Urothelium cell line (cell line): ENCODE results near the gene GALNT14.

ENCODE experiments used
- DNase-seq: peaks from one replicate; pipeline ENCODE4 v3.0.0; 2011; ENCODE audit warnings: low spot score, mixed read lengths
- FAIRE-seq: peaks from 2 replicates; lab custom pipeline; 2011; peaks lifted over from hg19 to GRCh38; lab: Jason Lieb, UNC

Gene GALNT14

DNA sequence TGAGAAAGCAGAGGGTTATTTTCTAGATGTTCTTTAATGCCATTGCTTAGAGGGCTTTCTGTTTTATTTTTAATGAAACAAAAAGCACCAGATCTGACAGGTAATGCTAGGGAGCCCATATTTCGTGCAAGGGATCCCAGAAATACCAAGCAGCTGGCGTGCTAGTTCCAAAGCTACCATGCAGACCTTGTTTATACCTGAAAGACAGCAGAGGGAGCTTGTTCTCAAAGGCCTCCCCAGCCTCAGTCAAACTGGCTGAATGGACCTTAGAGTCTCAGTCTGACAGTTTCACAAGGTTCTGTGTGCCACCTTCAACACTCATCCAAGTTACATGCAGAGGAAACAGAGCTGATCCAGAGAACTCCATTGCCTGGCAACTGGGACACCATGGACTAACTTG is 48.6 kb downstream of the GALNT14 start:
- DNase-seq (no peak), FAIRE-seq (no peak)

DNA sequence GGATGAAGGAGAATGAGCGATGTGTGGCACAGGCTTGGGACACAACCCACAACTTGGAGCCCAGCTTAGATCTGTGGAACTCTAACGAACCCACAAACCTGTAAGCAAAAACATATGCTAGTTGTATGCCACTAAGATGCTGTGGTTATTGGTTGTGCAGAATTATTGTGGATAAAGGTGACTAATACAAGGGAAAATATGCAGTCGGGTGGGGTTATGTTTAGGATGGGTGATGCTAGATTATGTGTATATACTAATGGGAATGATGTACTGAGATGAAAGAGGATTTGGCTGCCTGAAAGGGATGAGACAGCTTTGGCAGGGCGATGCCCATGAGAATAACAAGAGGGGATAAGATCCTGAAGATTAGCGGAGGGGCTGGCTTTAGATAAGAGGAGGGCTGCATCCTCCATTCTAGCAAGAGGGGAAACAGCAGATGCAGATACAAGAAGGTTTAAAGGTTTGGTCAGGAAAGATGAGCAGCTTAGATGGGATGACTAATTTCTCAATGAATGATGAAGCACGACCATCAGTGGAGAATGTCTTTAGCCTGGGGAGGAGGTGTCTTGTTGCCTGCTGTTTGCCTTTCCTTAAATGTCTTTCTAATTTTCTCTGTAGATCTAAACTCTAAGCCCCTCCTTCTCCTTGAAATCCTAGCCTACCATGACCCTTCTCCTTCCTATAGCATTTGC is 49.6 kb downstream of the GALNT14 start:
- no peak for FAIRE-seq
- DNase-seq, result no peak

DNA sequence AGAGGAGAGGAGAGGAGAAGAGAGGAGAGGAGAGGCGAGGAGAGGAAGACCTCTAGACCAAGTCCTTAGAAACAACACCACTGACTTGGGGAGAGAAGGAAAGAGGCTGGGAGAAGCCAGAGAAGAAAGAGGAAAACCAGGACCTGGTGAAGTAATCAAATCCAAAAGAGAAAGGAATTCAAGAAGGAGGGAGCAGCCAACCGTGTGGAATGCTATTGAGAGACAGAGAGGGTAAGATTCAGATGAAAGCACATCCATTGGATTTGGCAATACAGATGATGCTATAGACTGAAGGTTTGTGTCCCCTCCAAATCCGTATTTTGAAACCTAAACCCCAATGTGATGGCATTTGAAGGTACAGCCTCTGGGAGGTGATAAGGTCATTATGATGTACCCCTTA is 50.7 kb downstream of the GALNT14 start:
- no peak for DNase-seq
- FAIRE-seq, result no peak

DNA sequence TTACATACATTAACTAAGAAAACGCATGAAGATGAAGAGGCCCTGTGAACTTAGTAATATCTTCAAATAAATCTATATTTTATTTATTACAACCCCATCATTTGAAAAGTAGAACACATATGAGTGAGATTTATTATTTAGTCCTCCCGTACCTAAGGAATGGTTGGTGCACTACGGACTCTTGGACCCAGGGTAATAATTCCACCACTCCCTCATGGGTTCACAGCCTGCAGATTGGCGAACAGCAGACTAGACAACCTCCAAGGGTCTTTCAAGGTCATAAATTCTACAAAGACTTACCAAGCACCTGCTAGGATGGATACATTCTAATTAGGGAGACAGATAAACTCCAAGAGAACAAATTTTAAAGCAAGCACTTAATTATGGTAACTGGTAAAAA is 51.6 kb downstream of the GALNT14 start:
- FAIRE-seq, result no peak
- no peak for DNase-seq

GRCh38 chr2:31083234-31083993 is 54.8 kb downstream of the GALNT14 start:
- DNase-seq (no peak), FAIRE-seq (peak; percentile 13)

DNA sequence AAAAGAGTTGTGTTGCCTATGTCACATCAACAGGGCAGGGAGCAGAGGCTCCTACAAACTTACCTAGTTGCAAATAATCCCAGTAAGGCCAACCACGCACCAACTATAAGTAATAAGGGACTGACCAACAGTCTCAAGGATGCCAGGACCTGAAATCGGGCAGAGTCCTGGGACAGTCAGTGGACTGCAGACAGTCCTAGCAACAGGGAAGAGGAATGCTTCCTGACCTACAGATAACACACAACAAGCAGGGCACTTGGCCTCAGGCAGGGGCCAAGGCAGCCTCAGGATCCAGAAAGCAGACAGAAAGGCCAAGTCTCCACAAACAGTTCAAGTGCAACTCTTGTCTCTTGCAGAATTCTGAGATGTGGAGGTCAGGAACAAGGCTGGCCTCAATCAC is 56.2 kb downstream of the GALNT14 start:
- FAIRE-seq, result peak; percentile 30
- no peak for DNase-seq

GRCh38 chr2:31081492-31081891 is 56.7 kb downstream of the GALNT14 start:
- no peak for FAIRE-seq

DNA sequence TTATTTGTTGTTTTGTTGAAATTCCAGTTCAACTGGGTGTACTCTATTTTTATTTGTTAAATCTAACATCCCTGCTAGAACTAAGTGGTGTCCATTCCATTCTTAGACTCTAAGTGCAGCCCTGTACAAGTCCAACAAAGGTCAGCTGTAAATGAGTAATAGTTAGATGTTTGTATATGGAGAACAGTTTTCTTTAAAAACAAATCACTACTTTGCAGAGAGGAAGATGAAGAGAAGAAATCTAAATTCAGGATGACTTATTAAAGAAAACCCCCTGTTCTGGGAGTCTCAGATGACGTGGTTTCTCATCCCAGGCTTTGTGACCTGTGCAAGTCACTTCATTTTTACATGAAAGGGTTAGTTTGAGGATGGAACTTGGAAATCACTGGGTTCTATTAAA is 57.9 kb downstream of the GALNT14 start:
- FAIRE-seq (no peak), DNase-seq (no peak)

More at GRCh38 chr2:31081492-31081891, 56.7 kb downstream of the GALNT14 start:
- no peak for DNase-seq

DNA sequence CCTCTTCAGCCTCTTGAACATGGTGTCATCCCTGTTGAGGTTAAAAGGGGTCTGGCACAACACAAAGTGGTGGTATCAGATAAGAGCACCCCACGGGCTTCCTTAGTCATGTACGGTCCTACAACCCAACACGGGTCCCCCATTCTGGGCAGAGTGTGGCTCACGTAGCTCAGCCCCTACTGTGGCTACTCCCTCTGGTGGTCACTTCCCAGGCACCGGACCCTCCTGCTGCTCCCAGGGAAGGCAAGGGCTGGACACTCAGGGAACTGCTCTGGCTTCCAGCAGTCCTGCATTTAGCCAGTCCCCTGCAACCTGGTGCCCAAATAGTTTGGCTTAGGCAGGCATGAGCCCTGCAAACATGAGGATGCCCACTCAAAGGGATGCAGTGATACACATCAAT is 58.6 kb downstream of the GALNT14 start:
- FAIRE-seq (no peak), DNase-seq (no peak)

GRCh38 chr2:31078579-31079105 is 59.6 kb downstream of the GALNT14 start:
- FAIRE-seq, result no peak

DNA sequence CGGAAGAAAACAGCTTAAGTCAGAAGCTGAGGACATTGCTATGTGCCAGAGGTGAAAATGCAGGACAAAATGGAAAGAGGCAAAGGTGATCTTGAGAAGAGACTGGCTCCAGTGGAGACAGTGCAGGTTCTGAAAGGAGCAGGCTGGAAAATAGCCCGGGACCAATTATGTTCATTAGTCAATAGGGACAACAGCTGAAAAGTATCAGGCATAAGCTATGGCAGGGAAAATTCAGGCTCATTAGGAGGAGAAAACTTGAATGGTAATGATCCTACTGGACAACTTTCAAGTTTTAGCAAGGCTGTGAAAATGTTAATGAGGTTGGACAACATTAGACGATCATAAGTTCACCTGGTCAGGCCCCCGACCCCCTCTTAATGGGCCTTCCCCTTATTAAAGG is 60.2 kb downstream of the GALNT14 start:
- DNase-seq (no peak), FAIRE-seq (no peak)

More at GRCh38 chr2:31078579-31079105, 59.6 kb downstream of the GALNT14 start:
- no peak for DNase-seq

GRCh38 chr2:31075941-31076590 is 62.2 kb downstream of the GALNT14 start:
- FAIRE-seq, result no peak
- no peak for DNase-seq

- DNase-seq, result no peak
- no peak for FAIRE-seq
Measured at GRCh38 chr2:31075431-31075830, 62.8 kb downstream of the GALNT14 start.

GRCh38 chr2:31071741-31072140 is 66.5 kb downstream of the GALNT14 start:
- FAIRE-seq, result no peak

DNA sequence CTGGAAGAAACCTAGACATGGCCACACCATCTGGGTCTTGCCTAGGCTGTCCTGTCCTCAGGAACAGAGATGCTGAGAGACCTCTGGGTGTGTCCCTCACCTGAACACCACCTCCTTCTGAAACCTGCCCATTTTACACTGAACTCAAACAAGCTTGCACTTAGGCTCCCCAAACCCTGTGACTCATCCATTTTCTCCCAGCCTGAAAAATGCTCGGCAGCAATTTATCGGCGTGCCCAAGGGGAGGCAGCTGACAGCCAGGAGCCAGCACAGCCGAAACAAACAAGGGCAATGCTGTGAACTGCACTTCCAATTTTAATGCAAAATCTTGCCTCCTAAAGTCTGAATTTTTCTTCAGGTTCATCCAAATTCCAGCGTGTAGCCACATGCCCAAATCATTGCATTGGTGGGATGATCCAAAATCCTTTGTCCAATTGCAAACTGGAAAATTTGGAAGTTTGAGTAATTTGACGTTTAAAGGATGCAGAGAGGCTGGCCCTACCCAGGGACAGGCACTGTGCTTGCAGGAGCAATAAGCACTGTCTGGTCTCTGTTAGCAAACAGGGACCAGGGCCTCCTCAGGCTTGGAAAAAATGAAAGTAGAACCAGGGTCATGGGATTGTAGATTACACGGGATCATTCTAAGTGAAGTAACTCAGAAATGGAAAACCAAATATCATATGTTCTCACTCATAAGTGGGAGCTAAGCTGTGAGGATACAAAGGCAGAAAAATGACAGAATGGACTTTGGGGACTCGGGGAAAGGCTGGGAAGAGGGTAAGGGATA is 67.7 kb downstream of the GALNT14 start:
- no peak for FAIRE-seq
- DNase-seq, result no peak

More at GRCh38 chr2:31071741-31072140, 66.5 kb downstream of the GALNT14 start:
- no peak for DNase-seq

DNA sequence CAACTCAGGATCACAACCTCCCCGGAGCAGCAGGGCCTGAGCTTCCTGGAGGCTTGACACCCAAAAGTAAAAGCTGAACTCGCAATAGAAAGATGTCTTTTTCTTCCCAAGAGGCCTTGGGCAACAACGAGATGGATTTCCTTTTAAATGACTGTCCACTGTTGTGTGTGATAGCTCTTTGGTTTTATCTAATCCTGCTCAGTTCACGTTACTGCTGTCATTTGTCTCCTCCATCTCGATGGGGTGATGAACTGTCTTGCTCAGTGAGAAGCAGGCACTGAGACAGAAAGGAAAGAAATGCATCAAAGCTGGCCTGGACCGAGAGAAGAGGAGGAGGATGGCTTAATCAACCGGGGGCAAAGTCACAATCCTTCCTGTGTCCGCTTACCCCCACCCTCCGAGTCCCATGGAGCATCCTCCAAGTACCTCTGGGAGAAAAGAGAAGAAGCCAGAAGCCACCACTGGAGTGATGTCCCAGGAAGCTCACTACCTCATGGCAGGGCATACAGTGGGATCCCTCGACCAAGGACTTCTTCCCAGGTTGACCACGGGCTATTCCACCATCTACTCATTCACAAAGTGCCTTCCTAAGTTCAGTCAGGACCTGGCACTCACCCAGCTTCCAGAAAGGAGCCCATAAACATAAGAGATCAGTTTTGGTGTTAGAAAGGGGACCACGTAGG is 68.5 kb downstream of the GALNT14 start:
- DNase-seq (no peak), FAIRE-seq (peak; percentile 23)

DNA sequence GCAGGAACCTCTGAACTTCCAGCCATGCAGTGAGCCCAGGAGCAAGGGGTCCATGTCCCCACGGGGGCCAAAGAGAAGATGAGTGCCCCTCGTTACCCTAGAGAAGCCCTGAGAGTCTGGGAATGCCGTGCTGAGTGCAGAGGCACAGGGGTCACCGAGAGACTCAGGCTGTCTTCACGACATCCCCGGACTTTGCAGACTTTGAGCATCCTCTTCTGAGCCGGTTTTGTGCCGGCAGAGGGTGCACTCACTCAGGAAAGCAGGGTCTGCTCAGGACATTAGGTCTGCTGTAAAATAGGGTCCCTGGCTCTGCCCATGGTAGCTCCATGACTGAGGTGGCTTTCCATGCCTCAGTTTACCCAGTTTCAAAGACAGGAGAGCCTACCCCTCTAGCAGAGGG is 71.0 kb downstream of the GALNT14 start:
- no peak for DNase-seq
- no peak for FAIRE-seq

- DNase-seq, result no peak
- no peak for FAIRE-seq
Measured at GRCh38 chr2:31066551-31066950, 71.7 kb downstream of the GALNT14 start.

- DNase-seq (no peak), FAIRE-seq (no peak)
Measured at GRCh38 chr2:31066086-31066485, 72.2 kb downstream of the GALNT14 start.

DNA sequence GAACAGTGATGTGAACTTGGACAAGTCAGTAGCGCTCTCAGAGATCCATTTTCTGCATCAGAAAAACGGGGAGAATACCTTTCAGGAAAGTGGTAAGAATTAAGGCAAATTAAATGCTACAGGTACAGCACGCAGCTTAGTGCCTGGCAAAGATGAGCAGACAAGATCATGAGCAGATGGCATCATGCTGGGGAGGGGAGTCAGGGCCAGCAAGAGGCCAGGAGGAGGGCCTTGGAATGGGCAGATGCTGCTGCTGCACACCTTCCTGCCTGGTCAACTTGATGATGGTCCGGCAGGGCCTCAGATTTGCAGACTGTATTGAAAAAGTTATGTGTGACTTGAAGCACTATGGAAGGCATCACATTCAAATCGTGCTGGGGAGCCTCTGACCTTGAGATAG is 72.9 kb downstream of the GALNT14 start:
- DNase-seq (no peak), FAIRE-seq (no peak)
